Prostate gland (tissue), 2 donors: Measurements from ENCODE around the gene LCE3D.

Experiments used
- POLR2AphosphoS5 ChIP-seq: sonication (generic); formaldehyde crosslinking; IDR thresholded peaks from one replicate; pipeline ENCODE4 v1.6.1; 2017; ENCODE audit warnings: antibody characterized with exemption
- TF ChIP-seq, protein P1 (sequence below), 4 experiments: fragments of 200-600 bp in 2 of 4; fragments of 450-650 bp in 2 of 4; sonication (generic) in 2 of 4; IDR thresholded peaks; 1 replicate in 3 of 4; 2 replicates in 1 of 4; pipeline ENCODE4 v1.5.1; 2016 to 2019; ENCODE audit warnings: antibody characterized with exemption in 4 of 4, mild to moderate bottlenecking in 2 of 4, moderate library complexity in 2 of 4

DNA sequence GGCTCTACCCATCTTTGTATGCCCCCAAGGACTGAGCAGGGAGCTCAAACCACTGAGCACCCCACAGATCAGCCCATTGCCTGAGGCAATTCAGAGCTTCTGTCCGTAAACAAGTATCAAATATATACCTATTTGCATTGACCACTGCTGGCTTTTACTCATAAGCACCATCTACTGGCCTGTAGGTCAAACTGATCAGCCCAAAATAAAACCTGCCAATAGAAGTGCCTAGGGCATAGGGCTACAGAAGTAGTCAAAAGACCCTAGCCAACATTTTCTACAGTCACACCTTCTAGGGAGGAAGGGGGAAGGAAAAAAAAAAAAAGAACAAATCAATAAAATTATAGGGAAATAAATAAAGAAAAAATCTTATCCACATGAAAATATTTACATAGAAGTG, 5.3 kb upstream of the LCE3D start:
- TF ChIP-seq POLR2AphosphoS5, result no peak
- TF ChIP-seq, protein P1, sequence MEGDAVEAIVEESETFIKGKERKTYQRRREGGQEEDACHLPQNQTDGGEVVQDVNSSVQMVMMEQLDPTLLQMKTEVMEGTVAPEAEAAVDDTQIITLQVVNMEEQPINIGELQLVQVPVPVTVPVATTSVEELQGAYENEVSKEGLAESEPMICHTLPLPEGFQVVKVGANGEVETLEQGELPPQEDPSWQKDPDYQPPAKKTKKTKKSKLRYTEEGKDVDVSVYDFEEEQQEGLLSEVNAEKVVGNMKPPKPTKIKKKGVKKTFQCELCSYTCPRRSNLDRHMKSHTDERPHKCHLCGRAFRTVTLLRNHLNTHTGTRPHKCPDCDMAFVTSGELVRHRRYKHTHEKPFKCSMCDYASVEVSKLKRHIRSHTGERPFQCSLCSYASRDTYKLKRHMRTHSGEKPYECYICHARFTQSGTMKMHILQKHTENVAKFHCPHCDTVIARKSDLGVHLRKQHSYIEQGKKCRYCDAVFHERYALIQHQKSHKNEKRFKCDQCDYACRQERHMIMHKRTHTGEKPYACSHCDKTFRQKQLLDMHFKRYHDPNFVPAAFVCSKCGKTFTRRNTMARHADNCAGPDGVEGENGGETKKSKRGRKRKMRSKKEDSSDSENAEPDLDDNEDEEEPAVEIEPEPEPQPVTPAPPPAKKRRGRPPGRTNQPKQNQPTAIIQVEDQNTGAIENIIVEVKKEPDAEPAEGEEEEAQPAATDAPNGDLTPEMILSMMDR (IDR thresholded peaks at IDR 0.05), result no peak
